Fibroblast of mammary gland (primary cell): ENCODE data around the gene C10orf90.
"Not testable (repeated sequence)": the region's sequence is repeated elsewhere in the genome, so short reads cannot be mapped to it uniquely, and the experiment has no call there.

Source experiments
- DNase-seq: peaks from one replicate; pipeline ENCODE4 v3.0.0-alpha.2; 2010; ENCODE audit warnings: low read depth
- H3K4me3 ChIP-seq: 2 replicates; pipeline ENCODE4 v1.5.1; 2011; ENCODE audit warnings: low read depth, mild to moderate bottlenecking, low read length, moderate library complexity; ENCODE audit not compliant: control insufficient read depth
- CTCF ChIP-seq: conservative IDR thresholded peaks from 2 replicates; pipeline ENCODE4 v1.5.1; 2011; ENCODE audit warnings: low read depth, low read length, inconsistent platforms; ENCODE audit not compliant: control insufficient read depth, insufficient read depth

C10orf90 gene

GRCh38 chr10:126564326-126564888, 106.1 kb downstream of the C10orf90 start:
- DNase-seq = no peak
- no peak for TF ChIP-seq CTCF
- no peak overlapping the region for H3K4me3 ChIP-seq

- no peak for TF ChIP-seq CTCF
- no peak overlapping the region for H3K4me3 ChIP-seq
- DNase-seq = no peak
These were observed 107.1 kb downstream of the C10orf90 start for GRCh38 chr10:126563361-126563760.

- no peak for TF ChIP-seq CTCF
- no peak for DNase-seq
- H3K4me3 ChIP-seq = no peak overlapping the region
These were observed 108.4 kb downstream of the C10orf90 start for GRCh38 chr10:126561921-126562680.

- no peak overlapping the region for H3K4me3 ChIP-seq
- DNase-seq = no peak
- TF ChIP-seq CTCF = no peak
These were observed 109.1 kb downstream of the C10orf90 start for GRCh38 chr10:126561294-126561920.

GRCh38 chr10:126558881-126559280, 111.6 kb downstream of the C10orf90 start:
- DNase-seq = no peak
- TF ChIP-seq CTCF = no peak

GRCh38 chr10:126551202-126551601, 119.3 kb downstream of the C10orf90 start:
- H3K4me3 ChIP-seq = no peak overlapping the region
- TF ChIP-seq CTCF = no peak
- DNase-seq = peak; percentile 30

More at GRCh38 chr10:126558881-126559280, 111.6 kb downstream of the C10orf90 start:
- H3K4me3 ChIP-seq = no peak overlapping the region

- DNase-seq = peak; percentile 64
- not testable (repeated sequence) for H3K4me3 ChIP-seq
These were observed 119.9 kb downstream of the C10orf90 start for GRCh38 chr10:126550586-126550985.
